Ovary (tissue), 9 donors: Measurements from ENCODE around the gene C1orf74. TPM values are rescaled to one million over a fixed set of nuclear protein-coding genes. Genes with fewer than 3 reads are reported as not detected.

ENCODE experiments used
- DNase-seq, 5 donors: peaks; one replicate each; pipeline ENCODE4 v3.0.0-alpha.2; 2019 to 2020
- H3K27ac ChIP-seq, 2 donors: fragments of 200-600 bp; one replicate each; pipeline versions ENCODE4 v1.5.1 to v1.8.0; 2019 to 2022
- H3K27me3 ChIP-seq: fragments of 200-600 bp; one replicate; pipeline ENCODE4 v1.8.0; 2022
- H3K36me3 ChIP-seq: fragments of 200-600 bp; sonication (generic); one replicate; pipeline ENCODE4 v1.5.1; 2019
- H3K4me1 ChIP-seq: one replicate; pipeline ENCODE4 v1.8.1; 2013; ENCODE audit warnings: mild to moderate bottlenecking, moderate library complexity; ENCODE audit not compliant: insufficient read depth
- H3K4me3 ChIP-seq: fragments of 200-600 bp; sonication (generic); one replicate; pipeline ENCODE4 v1.5.1; 2017
- H3K9me3 ChIP-seq, 2 donors: fragments of 200-600 bp in 1 of 2; sonication (generic) in 1 of 2; one replicate each; pipeline versions ENCODE4 v1.5.1 to v1.8.1; 2013 to 2019; ENCODE audit warnings: mild to moderate bottlenecking in 1 of 2, moderate library complexity in 1 of 2
- EP300 ChIP-seq: sonication (generic); formaldehyde crosslinking; IDR thresholded peaks from one replicate; pipeline ENCODE4 v1.6.1; 2017; ENCODE audit warnings: antibody characterized with exemption
- POLR2A ChIP-seq: fragments of 450-650 bp; IDR thresholded peaks from one replicate; pipeline ENCODE4 v1.6.1; 2017; ENCODE audit warnings: antibody characterized with exemption, mild to moderate bottlenecking, moderate library complexity
- WGBS, 3 donors: extraction: QIAGEN DNeasy Blood & Tissue Kit in 1 of 3; methylation state at CpG; one replicate each; pipeline versions ENCODE4 v1.1.5 to v1.1.7; 2013 to 2017; 5-methylcytosine and 5-hydroxymethylcytosine counted together
- intact Hi-C, 4 donors: fragments of 100-400 bp; cut with DNase I; formaldehyde crosslinking; loops; one replicate each; pipeline versions ENCODE4 v1.11.0 to v1.15.1; 2022 to 2023
- polyA plus RNA-seq, 2 donors: library from polyadenylated mRNA; stranded (reverse); fragments of 200-250 nt in 1 of 2; fragments of 350-450 nt in 1 of 2; fragmentation: Illumina TruSeq in 1 of 2; extraction: RNeasy Lipid Tissue Mini Kit (QIAGEN cat#74804) in 1 of 2; gene quantifications; one replicate each; pipeline ENCODE4 v1.2.3, GENCODE V29; 2013 to 2014
- total RNA-seq, 7 donors: library from RNA; depleted of rRNA in 2 of 7; stranded (reverse); fragments of >200 nt in 2 of 7; fragmentation: NEBNext Ultra II Directional in 3 of 7; extraction: Animal tissue kit (Norgen Biotek cat#: 25700) in 3 of 7; gene quantifications; one replicate each; pipeline versions ENCODE4 v1.1.0 to v1.2.4, GENCODE V29; 2016 to 2023
- TF ChIP-seq, protein P1 (sequence below), 3 donors: fragments of 450-650 bp in 2 of 3; fragments of 200-600 bp in 1 of 3; IDR thresholded peaks; one replicate each; pipeline versions ENCODE4 v1.5.1 to v1.8.0; 2016 to 2022; ENCODE audit warnings: antibody characterized with exemption in 3 of 3, mild to moderate bottlenecking in 1 of 3
- donor health status: DM: no; HTN: no; CAD: no; lungs with moderate emphysema.
- donor health status: DM: no; HTN: no; CAD: no.
- donor health status: Bipolar disorder and iron deficiency.
- donor health status: DM: yes; HTN: yes; CAD: no.
- donor health status: DM: no; HTN: no; CAD: no.
- donor health status: DM: yes; HTN: yes; CAD: no.

The C1orf74 gene
- total and polyA plus RNA-seq, 9 donors: 0.62 to 2.5 (median 1.4) TPM

DNA sequence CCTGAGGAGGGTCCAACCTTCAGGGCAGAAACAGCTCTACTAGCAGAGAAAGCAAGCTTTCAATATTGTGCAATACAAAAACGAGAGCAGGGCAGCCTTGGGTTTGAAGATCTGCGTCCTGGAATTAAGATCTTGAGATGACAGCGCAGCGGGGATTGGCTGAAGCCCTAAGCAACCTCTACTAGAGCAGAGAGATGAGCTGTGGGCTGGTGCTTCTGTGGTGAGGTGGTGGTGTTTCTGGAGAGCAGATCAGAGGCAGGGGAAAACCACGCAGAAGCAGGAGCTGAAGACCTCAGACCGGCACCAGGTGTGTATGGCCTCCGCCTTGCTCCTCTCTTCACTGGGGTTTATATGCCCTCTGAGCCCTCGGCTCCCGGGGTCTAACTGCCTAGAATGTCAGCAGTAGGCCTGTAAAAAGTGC lies 16.0 kb downstream of the C1orf74 start:
- no peak overlapping the region for H3K27ac ChIP-seq
- H3K4me1 ChIP-seq: peaks cover 5% of the 10 kb centered on the region
- H3K36me3 ChIP-seq: no peaks in the 10 kb centered on the region
- TF ChIP-seq, protein P1, sequence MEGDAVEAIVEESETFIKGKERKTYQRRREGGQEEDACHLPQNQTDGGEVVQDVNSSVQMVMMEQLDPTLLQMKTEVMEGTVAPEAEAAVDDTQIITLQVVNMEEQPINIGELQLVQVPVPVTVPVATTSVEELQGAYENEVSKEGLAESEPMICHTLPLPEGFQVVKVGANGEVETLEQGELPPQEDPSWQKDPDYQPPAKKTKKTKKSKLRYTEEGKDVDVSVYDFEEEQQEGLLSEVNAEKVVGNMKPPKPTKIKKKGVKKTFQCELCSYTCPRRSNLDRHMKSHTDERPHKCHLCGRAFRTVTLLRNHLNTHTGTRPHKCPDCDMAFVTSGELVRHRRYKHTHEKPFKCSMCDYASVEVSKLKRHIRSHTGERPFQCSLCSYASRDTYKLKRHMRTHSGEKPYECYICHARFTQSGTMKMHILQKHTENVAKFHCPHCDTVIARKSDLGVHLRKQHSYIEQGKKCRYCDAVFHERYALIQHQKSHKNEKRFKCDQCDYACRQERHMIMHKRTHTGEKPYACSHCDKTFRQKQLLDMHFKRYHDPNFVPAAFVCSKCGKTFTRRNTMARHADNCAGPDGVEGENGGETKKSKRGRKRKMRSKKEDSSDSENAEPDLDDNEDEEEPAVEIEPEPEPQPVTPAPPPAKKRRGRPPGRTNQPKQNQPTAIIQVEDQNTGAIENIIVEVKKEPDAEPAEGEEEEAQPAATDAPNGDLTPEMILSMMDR (IDR thresholded peaks at IDR 0.05): no peak
- TF ChIP-seq POLR2A: no peak
- no peak for TF ChIP-seq EP300
- H3K4me3 ChIP-seq: no peak overlapping the region
- H3K9me3 ChIP-seq: no peaks in the 10 kb centered on the region
- intact Hi-C loops: no loop called here
- DNase-seq: no peak
- WGBS, 3 donors: 86 to 95% (median 87%) methylated on average over 9 of the region's 9 CpGs
- H3K27me3 ChIP-seq: no peaks in the 10 kb centered on the region

- TF ChIP-seq, protein P1 (IDR thresholded peaks at IDR 0.05): no peak
- DNase-seq: no peak
- H3K27me3 ChIP-seq: no peaks in the 10 kb centered on the region
- no peak overlapping the region for H3K27ac ChIP-seq
- H3K9me3 ChIP-seq: no peaks in the 10 kb centered on the region
- H3K4me1 ChIP-seq: peaks cover 5% of the 10 kb centered on the region
- intact Hi-C loops: no loop called here
- H3K4me3 ChIP-seq: no peak overlapping the region
- no peaks in the 10 kb centered on the region for H3K36me3 ChIP-seq
Observed at GRCh38 chr1:209767706-209768105, 16.7 kb downstream of the C1orf74 start.

DNA sequence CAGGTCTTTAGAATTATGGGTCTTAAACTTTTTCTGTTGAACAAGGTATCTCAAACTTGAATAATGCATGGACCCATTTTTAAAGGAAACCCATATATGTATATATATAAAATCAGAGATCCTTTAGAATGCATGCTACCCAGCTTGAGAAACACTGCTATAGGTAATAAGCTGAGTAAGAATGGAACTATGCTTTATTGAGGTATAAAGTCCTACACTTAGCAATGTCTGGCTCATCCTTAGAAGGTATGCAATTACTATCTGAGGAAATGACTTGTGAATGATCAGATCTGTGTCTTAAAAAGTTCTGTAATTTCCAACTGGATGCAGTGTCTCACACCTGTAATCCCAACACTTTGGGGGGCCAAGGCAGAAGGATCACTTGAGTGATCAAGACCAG lies 17.3 kb downstream of the C1orf74 start:
- Histone ChIP-seq H3K27me3 (no peaks in the 10 kb centered on the region), H3K4me3 (no peak overlapping the region), H3K4me1 (peaks cover 5% of the 10 kb centered on the region), H3K27ac (no peak overlapping the region), H3K36me3 (no peaks in the 10 kb centered on the region), H3K9me3 (no peaks in the 10 kb centered on the region)
- DNase-seq: no peak
- no peak for TF ChIP-seq POLR2A
- TF ChIP-seq EP300: no peak
- TF ChIP-seq, protein P1 (IDR thresholded peaks at IDR 0.05): no peak
- intact Hi-C loops: no loop called here

GRCh38 chr1:209766051-209766450 lies 18.3 kb downstream of the C1orf74 start:
- Histone ChIP-seq H3K9me3 (no peaks in the 10 kb centered on the region), H3K36me3 (no peaks in the 10 kb centered on the region), H3K27ac (no peak overlapping the region), H3K4me3 (no peak overlapping the region), H3K27me3 (no peaks in the 10 kb centered on the region), H3K4me1 (peaks cover 5% of the 10 kb centered on the region)
- intact Hi-C loops: no loop called here
- 70 to 76% (median 75%) methylated on average over 2 of the region's 2 CpGs for WGBS, 3 donors
- DNase-seq: no peak
- TF ChIP-seq, protein P1 (IDR thresholded peaks at IDR 0.05): no peak
- TF ChIP-seq POLR2A (no peak), EP300 (no peak)
